Smooth muscle cell (in vitro differentiated cells): Measurements from ENCODE around the gene LYRM1. TPM values are rescaled to one million over a fixed set of nuclear protein-coding genes. Genes with fewer than 3 reads are reported as not detected.

Experiments used
- DNase-seq: peaks from one replicate; lab custom pipeline; 2025; ENCODE audit not compliant: unreplicated experiment; lab: John Stamatoyannopoulos, UW
- H2AFZ ChIP-seq: fragments of 200-600 bp; sonication (generic); 2 replicates; pipeline ENCODE4 v1.6.0; 2016; ENCODE audit warnings: antibody characterized with exemption, low read depth, mild to moderate bottlenecking
- H3F3A ChIP-seq: fragments of 200-600 bp; sonication (generic); 2 replicates; pipeline ENCODE4 v1.6.0; 2017; ENCODE audit warnings: antibody characterized with exemption, low read depth
- H3K27ac ChIP-seq: fragments of 200-600 bp; sonication (generic); 2 replicates; pipeline ENCODE4 v1.5.1; 2016; ENCODE audit warnings: low read depth, mild to moderate bottlenecking
- H3K27me3 ChIP-seq: fragments of 200-600 bp; sonication (generic); 2 replicates; pipeline ENCODE4 v1.6.1; 2016; ENCODE audit warnings: low read depth, mild to moderate bottlenecking
- H3K36me3 ChIP-seq: fragments of 200-600 bp; sonication (generic); 2 replicates; pipeline ENCODE4 v1.5.1; 2016; ENCODE audit warnings: low read depth
- H3K4me1 ChIP-seq: fragments of 200-600 bp; sonication (generic); 2 replicates; pipeline ENCODE4 v1.5.1; 2016; ENCODE audit warnings: low read depth
- H3K4me2 ChIP-seq: fragments of 200-600 bp; sonication (generic); 2 replicates; pipeline ENCODE4 v1.6.0; 2016; ENCODE audit warnings: mild to moderate bottlenecking
- H3K4me3 ChIP-seq: fragments of 200-600 bp; sonication (generic); 2 replicates; pipeline ENCODE4 v1.5.1; 2016; ENCODE audit warnings: mild to moderate bottlenecking
- H3K79me2 ChIP-seq: fragments of 200-600 bp; sonication (generic); 2 replicates; pipeline ENCODE4 v1.6.0; 2016; ENCODE audit warnings: low read depth, mild to moderate bottlenecking
- H3K9ac ChIP-seq: fragments of 200-600 bp; sonication (generic); 2 replicates; pipeline ENCODE4 v1.6.0; 2016; ENCODE audit warnings: low read depth
- H3K9me3 ChIP-seq: fragments of 200-600 bp; sonication (generic); replicated peaks from 2 replicates; pipeline ENCODE4 v1.5.1; 2016; ENCODE audit warnings: low read depth
- H4K20me1 ChIP-seq: fragments of 200-600 bp; sonication (generic); 2 replicates; pipeline ENCODE4 v1.6.0; 2016; ENCODE audit warnings: low read depth
- CTCF ChIP-seq: fragments of 200-600 bp; sonication (generic); IDR thresholded peaks from 2 replicates; pipeline ENCODE4 v1.5.1; 2017; ENCODE audit warnings: borderline replicate concordance, mild to moderate bottlenecking, antibody characterized with exemption; ENCODE audit not compliant: insufficient read depth, poor library complexity, severe bottlenecking
- WGBS: methylation state at CpG from one replicate; pipeline ENCODE4 v1.1.7; 2016; ENCODE audit warnings: low lambda C conversion rate; 5-methylcytosine and 5-hydroxymethylcytosine counted together
- polyA plus RNA-seq: library from polyadenylated mRNA; unstranded; fragments of >200 nt; fragmentation: Nextera tagmentation; extraction: Ambion mirVana; gene quantifications from 2 replicates; pipeline ENCODE4 v1.2.1, GENCODE V29; 2016
- total RNA-seq: library from RNA; depleted of rRNA; stranded (reverse); fragments of >200 nt; gene quantifications from 2 replicates; pipeline ENCODE4 v1.2.3, GENCODE V29; 2014

LYRM1 gene
- total and polyA plus RNA-seq, 2 experiments from 2014 or later: 10.2 to 15.3 TPM

- no peak overlapping the region for H2AFZ ChIP-seq
- H3K36me3 ChIP-seq: no peaks in the 10 kb centered on the region
- DNase-seq: no peak
- no peak for TF ChIP-seq CTCF
- H3K27ac ChIP-seq: peak overlapping the region; percentile 90
- peaks cover 4% of the 10 kb centered on the region for H3F3A ChIP-seq
- WGBS: 63% methylated on average over 5 of the region's 5 CpGs
- H3K4me3 ChIP-seq: peak overlapping the region; percentile 5
- peak overlapping the region; percentile 70 for H3K4me2 ChIP-seq
- no peaks in the 10 kb centered on the region for H3K9me3 ChIP-seq
- peaks cover 16% of the 10 kb centered on the region for H3K4me1 ChIP-seq
- H3K9ac ChIP-seq: peak overlapping the region; percentile 56
- H3K79me2 ChIP-seq: peaks cover 88% of the 10 kb centered on the region
- no peaks in the 10 kb centered on the region for H3K27me3 ChIP-seq
- H4K20me1 ChIP-seq: peaks cover 97% of the 10 kb centered on the region
Observed at GRCh38 chr16:20878682-20879147, 21.9 kb upstream of the LYRM1 start.

- peak overlapping the region; percentile 90 for H3K27ac ChIP-seq
- peaks cover 97% of the 10 kb centered on the region for H4K20me1 ChIP-seq
- no peak overlapping the region for H2AFZ ChIP-seq
- H3K36me3 ChIP-seq: no peaks in the 10 kb centered on the region
- peaks cover 81% of the 10 kb centered on the region for H3K79me2 ChIP-seq
- peaks cover 16% of the 10 kb centered on the region for H3K4me1 ChIP-seq
- no peaks in the 10 kb centered on the region for H3K27me3 ChIP-seq
- H3K4me2 ChIP-seq: peak overlapping the region; percentile 70
- TF ChIP-seq CTCF: no peak
- WGBS: 41% methylated on average over 7 of the region's 7 CpGs
- peaks cover 4% of the 10 kb centered on the region for H3F3A ChIP-seq
- peak overlapping the region; percentile 56 for H3K9ac ChIP-seq
- H3K9me3 ChIP-seq: no peaks in the 10 kb centered on the region
- H3K4me3 ChIP-seq: peak overlapping the region; percentile 5
- no peak for DNase-seq
Observed at GRCh38 chr16:20879175-20880040, 21.2 kb upstream of the LYRM1 start.

- Histone ChIP-seq H3K4me3 (no peak overlapping the region), H3K4me2 (peak overlapping the region; percentile 69), H3K4me1 (peaks cover 16% of the 10 kb centered on the region), H3K9me3 (no peaks in the 10 kb centered on the region), H3K79me2 (peaks cover 74% of the 10 kb centered on the region), H4K20me1 (peaks cover 96% of the 10 kb centered on the region), H2AFZ (no peak overlapping the region), H3F3A (peaks cover 12% of the 10 kb centered on the region), H3K27ac (peak overlapping the region; percentile 20), H3K9ac (no peak overlapping the region), H3K27me3 (no peaks in the 10 kb centered on the region), H3K36me3 (no peaks in the 10 kb centered on the region)
- no peak for DNase-seq
- TF ChIP-seq CTCF: no peak
- WGBS: 70% methylated on average over 3 of the region's 3 CpGs
Observed at GRCh38 chr16:20880867-20881502, 19.6 kb upstream of the LYRM1 start.
